Measurements from ENCODE around the gene VTA1. TPM values are rescaled to one million over a fixed set of nuclear protein-coding genes. Genes with fewer than 3 reads are reported as not detected.

VTA1 gene
- total and polyA plus RNA-seq, 2 of the 13 experiments (the other 11 are each of a cell fraction or from before 2014, with no cell fraction given) = 70.7 to 89.1 TPM

DNA sequence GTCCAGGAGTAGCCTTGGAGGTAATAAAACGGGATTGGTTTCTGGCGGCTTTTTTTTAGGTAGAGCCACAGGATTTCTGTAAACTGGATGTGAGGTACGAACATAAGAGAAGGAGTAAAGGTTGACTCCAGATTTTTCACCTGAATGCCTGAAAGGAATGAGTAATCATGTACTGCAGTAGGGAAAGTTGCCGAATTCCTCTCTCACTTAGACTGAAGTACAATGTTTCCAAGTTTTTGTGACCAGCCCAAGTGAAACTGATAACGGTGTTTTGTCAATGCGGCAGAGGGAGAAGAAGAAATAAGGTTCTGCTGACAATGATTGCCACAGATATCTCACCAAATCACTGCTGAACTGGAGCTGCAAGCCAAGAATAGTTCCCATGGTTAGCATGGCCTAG lies 75.0 kb downstream of the VTA1 start:
- Histone ChIP-seq H4K20me1 (ENCODE audit: insufficient read depth, low read length) (no peaks in the 10 kb centered on the region), H3K9ac (ENCODE audit: insufficient read depth, low read depth, low read length) (no peak overlapping the region), H3K27me3 (ENCODE audit: control insufficient read depth in 1 of 2, insufficient read depth in 2 of 2, low read length in 2 of 2) (no peaks in the 10 kb centered on the region), H2AFZ (ENCODE audit: low read length) (no peak overlapping the region), H3K27ac (ENCODE audit: extremely low read length, insufficient read depth, low read length) (no peak overlapping the region), H3K9me3 (ENCODE audit: low read length) (no peaks in the 10 kb centered on the region), H3K79me2 (ENCODE audit: insufficient read depth, low read length) (no peaks in the 10 kb centered on the region), H3K4me1 (ENCODE audit: insufficient read depth, low read length) (0 out of 2 replicates have a peak, but pooled peaks cover 8% of the 10 kb centered on the region), H3K4me2 (ENCODE audit: low read depth, low read length) (no peak overlapping the region), H3K4me3 (replicated peaks in 1 of 3; ENCODE audit: insufficient read depth in 1 of 3, low read depth in 2 of 3, low read length in 3 of 3) (no peak overlapping the region), H3K36me3 (replicated peaks in 1 of 2; ENCODE audit: control insufficient read depth in 1 of 2, insufficient read depth in 2 of 2, low read length in 2 of 2) (peaks cover 2 to 12% of the 10 kb centered on the region in 2 experiments)
- no peak for TF ChIP-seq SRSF4 (IDR thresholded peaks at IDR 0.05; ENCODE audit: low read depth, low read length, poor library complexity, severe bottlenecking)
- TF ChIP-seq, protein P1, sequence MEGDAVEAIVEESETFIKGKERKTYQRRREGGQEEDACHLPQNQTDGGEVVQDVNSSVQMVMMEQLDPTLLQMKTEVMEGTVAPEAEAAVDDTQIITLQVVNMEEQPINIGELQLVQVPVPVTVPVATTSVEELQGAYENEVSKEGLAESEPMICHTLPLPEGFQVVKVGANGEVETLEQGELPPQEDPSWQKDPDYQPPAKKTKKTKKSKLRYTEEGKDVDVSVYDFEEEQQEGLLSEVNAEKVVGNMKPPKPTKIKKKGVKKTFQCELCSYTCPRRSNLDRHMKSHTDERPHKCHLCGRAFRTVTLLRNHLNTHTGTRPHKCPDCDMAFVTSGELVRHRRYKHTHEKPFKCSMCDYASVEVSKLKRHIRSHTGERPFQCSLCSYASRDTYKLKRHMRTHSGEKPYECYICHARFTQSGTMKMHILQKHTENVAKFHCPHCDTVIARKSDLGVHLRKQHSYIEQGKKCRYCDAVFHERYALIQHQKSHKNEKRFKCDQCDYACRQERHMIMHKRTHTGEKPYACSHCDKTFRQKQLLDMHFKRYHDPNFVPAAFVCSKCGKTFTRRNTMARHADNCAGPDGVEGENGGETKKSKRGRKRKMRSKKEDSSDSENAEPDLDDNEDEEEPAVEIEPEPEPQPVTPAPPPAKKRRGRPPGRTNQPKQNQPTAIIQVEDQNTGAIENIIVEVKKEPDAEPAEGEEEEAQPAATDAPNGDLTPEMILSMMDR (CRISPR knock-in tag; IDR thresholded peaks at IDR 0.05) = no peak
- no peak for TF ChIP-seq ZNF740 (CRISPR knock-in tag; IDR thresholded peaks at IDR 0.05)
- no peak for TF ChIP-seq ATF7-NPFF (CRISPR knock-in tag; IDR thresholded peaks at IDR 0.05; ENCODE audit: low read depth)
- TF ChIP-seq TFDP2 (CRISPR knock-in tag; IDR thresholded peaks at IDR 0.05) = no peak
- no peak for TF ChIP-seq ZNF616 (CRISPR knock-in tag; IDR thresholded peaks at IDR 0.05; ENCODE audit: low read depth)
- no peak for TF ChIP-seq ZNF720 (CRISPR knock-in tag; IDR thresholded peaks at IDR 0.05)
- no peak for TF ChIP-seq RBFOX2 (IDR thresholded peaks at IDR 0.05; ENCODE audit: low read depth, low read length)
- TF ChIP-seq CBX2 (IDR thresholded peaks at IDR 0.05; ENCODE audit: low read depth, low read length) = no peak
- TF ChIP-seq CBX2 (CRISPR knock-in tag; IDR thresholded peaks at IDR 0.05; ENCODE audit: low read depth) = no peak
- TF ChIP-seq NR3C1 (CRISPR knock-in tag; IDR thresholded peaks at IDR 0.05) = no peak
- TF ChIP-seq, protein P2, sequence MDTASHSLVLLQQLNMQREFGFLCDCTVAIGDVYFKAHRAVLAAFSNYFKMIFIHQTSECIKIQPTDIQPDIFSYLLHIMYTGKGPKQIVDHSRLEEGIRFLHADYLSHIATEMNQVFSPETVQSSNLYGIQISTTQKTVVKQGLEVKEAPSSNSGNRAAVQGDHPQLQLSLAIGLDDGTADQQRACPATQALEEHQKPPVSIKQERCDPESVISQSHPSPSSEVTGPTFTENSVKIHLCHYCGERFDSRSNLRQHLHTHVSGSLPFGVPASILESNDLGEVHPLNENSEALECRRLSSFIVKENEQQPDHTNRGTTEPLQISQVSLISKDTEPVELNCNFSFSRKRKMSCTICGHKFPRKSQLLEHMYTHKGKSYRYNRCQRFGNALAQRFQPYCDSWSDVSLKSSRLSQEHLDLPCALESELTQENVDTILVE (CRISPR knock-in tag; IDR thresholded peaks at IDR 0.05) = no peak
- TF ChIP-seq ZNF572 (CRISPR knock-in tag; IDR thresholded peaks at IDR 0.05) = no peak
- TF ChIP-seq ZIK1 (CRISPR knock-in tag; IDR thresholded peaks at IDR 0.05; ENCODE audit: borderline replicate concordance, low read depth) = no peak
- TF ChIP-seq NFKB2 (CRISPR knock-in tag; IDR thresholded peaks at IDR 0.05; ENCODE audit: borderline replicate concordance) = no peak
- TF ChIP-seq ZNF331 (CRISPR knock-in tag; IDR thresholded peaks at IDR 0.05) = no peak
- no peak for TF ChIP-seq NR2F6 (IDR thresholded peaks at IDR 0.05)
- TF ChIP-seq NR2F6 (CRISPR knock-in tag; IDR thresholded peaks at IDR 0.05) = no peak
- ATAC-seq (no peak), DNase-seq (ENCODE audit: low spot score) (no peak), FAIRE-seq (no peak)
- BruUV-seq (replicated peaks) = no TSS peak
- 87% methylated on average over 6 of the region's 6 CpGs for WGBS (ENCODE audit: low lambda C conversion rate)
- ChIA-PET POLR2A (interaction anchor here (1.0 kb wide), 1 partner anchor 10 kb away, joined by 4 read pairs; no protein-coding TSS in a partner anchor), CTCF (ENCODE audit: low intra/inter-chr PET ratio, low total read pairs) (no interaction called here)
- intact Hi-C loops (cut with micrococcal nuclease; ENCODE audit: unreplicated experiment) = no loop called here
- in situ Hi-C loops (cut with HindIII; ENCODE audit: extremely low pct_ligation_motif_present, low pct_unique_long_range_greater_than_20kb) = no loop called here

All from HepG2 (cell line).